SK-N-SH (cell line): ENCODE results near the gene TRMT1L.

Experiments used
- CHD2 ChIP-seq: fragments of 150-350 bp; IDR thresholded peaks from 2 replicates; pipeline ENCODE4 v1.6.1; 2018; ENCODE audit warnings: low read length; ENCODE audit not compliant: partially characterized antibody
- CTCF ChIP-seq: fragments of 200-600 bp; sonication (generic); IDR thresholded peaks from 2 replicates; pipeline ENCODE4 v1.6.1; 2017; ENCODE audit warnings: antibody characterized with exemption, mild to moderate bottlenecking, moderate library complexity
- EZH2phosphoT487 ChIP-seq: fragments of 200-600 bp; sonication (generic); IDR thresholded peaks from 2 replicates; pipeline ENCODE4 v1.6.1; 2017; ENCODE audit warnings: low read depth, mixed run types, mild to moderate bottlenecking, antibody characterized with exemption, moderate library complexity, borderline replicate concordance
- GABPA ChIP-seq: IDR thresholded peaks from 2 replicates; pipeline ENCODE4 v1.4.0; 2012; ENCODE audit warnings: low read depth, mild to moderate bottlenecking
- JUND ChIP-seq: IDR thresholded peaks from 2 replicates; pipeline ENCODE4 v1.4.0; 2012
- NFIC ChIP-seq: IDR thresholded peaks from 2 replicates; pipeline ENCODE4 v1.4.0; 2012; ENCODE audit warnings: borderline replicate concordance
- RFX5 ChIP-seq: IDR thresholded peaks from 2 replicates; pipeline ENCODE4 v1.6.1; 2012; ENCODE audit warnings: mild to moderate bottlenecking, improper control_type of control experiment, low read length
- TAF1 ChIP-seq: IDR thresholded peaks from 2 replicates; pipeline ENCODE4 v1.6.1; 2012; ENCODE audit warnings: low read depth, mild to moderate bottlenecking, low read length, moderate library complexity, borderline replicate concordance
- TEAD4 ChIP-seq: IDR thresholded peaks from 2 replicates; pipeline ENCODE4 v1.4.0; 2012; ENCODE audit warnings: mild to moderate bottlenecking, borderline replicate concordance; ENCODE audit not compliant: insufficient read depth
- USF2 ChIP-seq: fragments of 150-350 bp; IDR thresholded peaks from 2 replicates; pipeline ENCODE4 v1.6.1; 2017; ENCODE audit warnings: antibody characterized with exemption, low read length, low read depth, borderline replicate concordance
- YY1 ChIP-seq: IDR thresholded peaks from 2 replicates; pipeline ENCODE4 v1.4.0; 2012; ENCODE audit warnings: low read depth, mild to moderate bottlenecking

- TF ChIP-seq YY1 (no peak), CTCF (no peak), CHD2 (no peak), NFIC (no peak), EZH2phosphoT487 (no peak), RFX5 (no peak), JUND (no peak), TEAD4 (no peak), GABPA (no peak), USF2 (no peak), TAF1 (no peak)
Measured at GRCh38 chr1:185152187-185152767, 4.5 kb downstream of the TRMT1L start.
